HG03457 (cell line): ENCODE measurements around the gene C1orf50.
"Not testable (repeated sequence)": the region's sequence is repeated elsewhere in the genome, so short reads cannot be mapped to it uniquely, and the experiment has no call there.

Source experiments
- ATAC-seq: cut with Tn5 transposase; IDR thresholded peaks from one replicate; pipeline ENCODE4 v1.9.1; 2021; ENCODE audit warnings: moderate number of reproducible peaks; ENCODE audit not compliant: unreplicated experiment

C1orf50 gene

GRCh38 chr1:42766741-42767509 lies at the start of gene C1orf50, which contains the start of gene P3H1:
Gene C1orf50, plus strand, starts transcription at chr1:42767249. Its CDS starts 63 bp downstream, at chr1:42767312.
Gene P3H1, minus strand, starts transcription at chr1:42767028. Its CDS starts 57 bp downstream, at chr1:42766971.
- peak; percentile 84 for ATAC-seq

DNA sequence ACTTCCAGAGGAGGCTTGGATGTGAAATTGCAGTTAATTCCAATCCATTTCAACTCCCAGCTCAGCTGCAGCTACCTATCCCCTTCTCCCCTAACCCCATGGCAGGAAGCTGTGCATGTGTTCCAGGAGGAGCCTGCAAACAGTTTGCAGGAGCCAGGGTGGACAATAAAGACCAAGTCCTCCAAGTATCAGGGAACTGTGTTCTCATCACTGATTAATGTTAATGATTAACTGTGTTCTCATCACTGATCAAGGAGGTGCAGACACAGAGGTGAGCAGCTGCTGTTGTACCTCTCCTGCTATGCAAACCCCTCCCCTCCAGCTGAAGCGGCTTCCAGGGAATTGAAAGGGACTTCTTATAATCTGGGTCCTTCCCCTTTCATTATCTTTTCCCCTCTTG lies 46.2 kb upstream of the C1orf50 start:
- ATAC-seq = no peak

GRCh38 chr1:42721926-42722325 lies 45.1 kb upstream of the C1orf50 start:
- ATAC-seq = no peak

DNA sequence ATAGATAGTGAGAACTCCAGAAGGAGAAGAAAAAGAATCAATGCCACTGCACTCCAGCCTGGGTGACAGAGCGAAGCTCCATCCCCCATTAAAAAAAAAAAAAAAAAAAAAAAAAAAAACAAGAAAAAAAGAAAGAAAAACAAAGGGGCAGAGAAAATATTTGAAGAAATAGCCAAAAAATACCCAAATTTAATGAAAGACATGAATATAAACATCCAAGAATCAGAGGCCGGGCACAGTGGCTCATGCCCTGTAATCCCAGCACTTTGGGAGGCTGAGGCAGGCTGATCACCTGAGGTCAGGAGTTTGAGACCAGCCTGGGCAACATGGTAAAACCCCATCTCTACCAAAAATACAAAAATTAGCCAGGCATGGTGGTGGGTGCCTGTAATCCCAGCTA lies 44.6 kb upstream of the C1orf50 start:
- not testable (repeated sequence) for ATAC-seq

- ATAC-seq = no peak
Observed at GRCh38 chr1:42723511-42723910, 43.5 kb upstream of the C1orf50 start.

DNA sequence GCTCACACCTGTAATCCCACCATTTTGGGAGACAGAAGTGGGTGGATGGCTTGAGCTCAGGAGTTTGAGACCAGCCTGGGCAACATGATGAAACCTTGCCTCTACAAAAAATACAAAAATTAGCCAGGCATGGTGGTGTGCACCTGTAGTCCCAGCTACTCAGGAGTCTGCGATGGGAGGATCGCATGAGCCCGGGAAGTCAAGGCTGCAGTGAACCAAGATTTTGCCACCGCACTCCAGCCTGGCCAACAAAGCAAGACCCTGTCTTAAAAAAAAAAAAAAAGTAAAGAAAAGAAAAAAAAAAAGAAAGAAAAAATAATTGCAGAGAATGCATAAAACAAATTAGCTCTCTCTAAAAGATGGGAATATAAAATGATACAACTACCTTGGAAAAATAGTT lies 41.2 kb upstream of the C1orf50 start:
- ATAC-seq = not testable (repeated sequence)

DNA sequence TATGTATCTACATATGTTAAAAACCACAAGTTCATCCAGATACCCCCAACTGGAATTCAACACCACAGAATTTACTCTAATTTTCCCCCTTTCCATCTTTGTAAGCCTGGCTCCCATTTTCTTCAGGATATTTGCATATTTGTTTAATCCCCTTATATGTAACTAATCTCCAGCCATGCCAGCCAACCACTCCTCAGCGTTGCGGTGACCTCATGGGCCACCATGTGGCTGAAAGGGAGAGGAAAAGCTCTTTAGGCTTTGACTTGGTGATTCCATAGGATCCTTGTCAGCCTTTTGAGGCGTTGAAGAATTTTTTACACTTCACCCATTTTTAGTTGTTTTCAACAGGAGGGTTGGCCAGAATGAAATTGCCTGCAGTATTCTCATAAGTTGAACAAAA lies 37.0 kb upstream of the C1orf50 start:
- no peak for ATAC-seq

DNA sequence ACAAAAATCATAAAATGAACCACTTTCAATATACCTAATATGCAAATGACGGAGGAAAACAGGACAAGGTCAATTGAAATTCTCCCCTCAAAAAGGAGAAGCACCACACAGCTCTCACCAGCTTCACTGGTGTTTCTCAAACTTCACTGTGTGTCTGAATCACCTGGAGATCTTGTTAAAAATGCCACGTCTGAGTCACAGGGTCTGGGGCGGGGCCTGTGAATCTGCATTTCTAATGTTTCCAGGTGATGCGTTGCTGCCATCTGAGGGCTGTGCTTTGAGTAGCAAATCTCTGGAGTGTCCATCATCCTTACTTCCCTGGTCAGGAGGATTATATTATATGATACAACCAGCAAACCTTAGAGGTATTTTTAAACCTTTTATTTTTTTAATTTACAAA lies 36.1 kb upstream of the C1orf50 start:
- no peak for ATAC-seq

- ATAC-seq = no peak
Observed at GRCh38 chr1:42731585-42731984, 35.5 kb upstream of the C1orf50 start.

- ATAC-seq = no peak
Observed at GRCh38 chr1:42732126-42732680, 34.8 kb upstream of the C1orf50 start.

DNA sequence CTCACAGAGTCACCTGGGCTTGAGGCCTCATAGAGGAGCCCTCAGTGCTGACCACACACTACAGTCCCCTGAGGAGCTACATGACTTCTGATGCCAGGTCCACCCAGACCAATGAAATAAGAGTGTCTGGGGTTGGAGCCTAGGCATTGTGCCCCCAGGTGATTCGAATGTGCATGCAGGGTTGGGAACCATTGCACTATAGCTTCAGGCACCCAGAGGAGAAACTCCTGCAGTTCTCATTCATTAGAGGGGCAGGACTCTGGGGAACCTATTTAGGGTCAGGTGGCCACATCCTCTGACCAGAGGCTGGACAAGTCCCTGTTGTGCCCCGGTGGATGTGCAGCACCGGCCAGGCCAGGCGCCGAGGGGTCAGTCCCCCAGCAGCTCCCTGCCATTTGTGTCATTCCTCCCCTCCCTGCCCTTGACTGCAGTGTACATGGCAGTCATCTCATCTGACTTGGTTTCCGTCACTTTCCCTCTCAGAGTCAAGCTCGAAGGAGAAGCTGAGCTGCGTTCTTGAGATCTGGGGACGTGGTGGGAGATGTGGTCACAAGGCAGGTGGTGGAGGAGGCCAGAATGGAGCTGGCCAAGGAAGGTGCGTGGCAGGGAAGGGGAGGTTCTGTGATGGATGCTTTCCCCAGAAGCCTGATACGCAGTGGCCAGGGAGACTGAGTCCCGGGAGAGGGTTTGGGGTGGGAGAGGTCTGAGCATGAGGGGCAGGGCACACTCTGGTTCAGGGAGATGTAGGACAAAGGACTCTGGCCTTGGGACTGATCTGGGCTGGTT lies 33.4 kb upstream of the C1orf50 start:
- no peak for ATAC-seq

DNA sequence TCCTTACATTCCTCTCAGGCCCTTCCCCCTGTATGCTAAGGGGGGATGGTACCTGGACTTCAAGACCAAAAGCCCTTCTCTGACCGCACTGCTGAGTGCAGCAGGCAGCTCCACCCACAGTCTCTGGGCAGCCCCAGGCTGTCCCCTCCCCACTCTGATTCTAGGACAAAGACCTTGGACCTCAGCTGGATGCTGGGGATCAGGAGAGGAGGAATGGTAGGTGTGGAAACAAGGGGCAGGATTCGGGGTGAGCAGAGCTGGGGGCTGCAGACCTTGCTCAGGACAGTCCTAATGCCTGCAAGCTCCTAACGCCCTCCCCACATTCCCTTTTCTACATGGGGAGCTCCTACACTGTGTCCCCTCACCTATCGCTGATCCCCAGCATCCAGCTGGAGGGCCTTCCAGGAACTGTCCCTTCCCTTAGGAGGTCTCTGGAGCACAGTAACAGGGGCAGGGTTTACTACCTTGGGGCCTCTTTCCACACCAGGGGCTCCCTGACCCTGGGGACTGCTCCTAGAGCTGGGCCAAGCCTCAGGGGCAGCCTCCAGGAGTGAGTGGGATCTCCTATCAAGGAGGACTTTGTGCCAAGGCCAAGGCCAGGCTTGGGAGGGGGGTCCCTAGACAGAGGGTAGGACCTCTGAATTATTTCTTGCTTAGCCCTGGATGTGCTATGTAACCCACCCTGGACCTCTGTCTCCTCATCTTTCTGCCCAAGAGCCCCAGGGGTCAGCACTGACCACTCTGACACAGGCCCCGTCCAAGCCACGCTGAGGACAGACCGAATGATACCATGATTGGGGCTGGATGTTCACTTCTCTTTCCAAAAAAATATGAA lies 32.6 kb upstream of the C1orf50 start:
- no peak for ATAC-seq

DNA sequence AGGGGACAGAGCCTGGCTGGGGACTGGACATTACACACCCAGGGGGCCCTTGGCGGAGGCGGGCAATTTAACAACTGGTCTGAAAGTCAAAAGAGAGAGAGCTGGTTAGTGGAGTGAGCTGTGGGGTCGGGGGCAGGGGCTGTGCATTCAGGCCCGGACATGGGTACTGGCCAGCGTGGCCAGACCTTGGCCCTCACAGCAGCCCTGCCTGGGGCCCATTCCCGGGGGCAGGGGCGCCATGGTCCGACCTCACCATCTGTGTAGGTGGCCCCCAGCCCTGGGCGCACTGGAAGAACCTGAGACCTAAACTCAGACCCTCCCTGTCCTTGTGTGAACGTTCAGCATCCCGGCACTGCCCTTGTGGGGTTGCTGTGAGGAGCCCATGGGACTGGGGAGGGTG lies 32.0 kb upstream of the C1orf50 start:
- no peak for ATAC-seq

GRCh38 chr1:42735477-42736105 lies 31.5 kb upstream of the C1orf50 start:
- no peak for ATAC-seq

DNA sequence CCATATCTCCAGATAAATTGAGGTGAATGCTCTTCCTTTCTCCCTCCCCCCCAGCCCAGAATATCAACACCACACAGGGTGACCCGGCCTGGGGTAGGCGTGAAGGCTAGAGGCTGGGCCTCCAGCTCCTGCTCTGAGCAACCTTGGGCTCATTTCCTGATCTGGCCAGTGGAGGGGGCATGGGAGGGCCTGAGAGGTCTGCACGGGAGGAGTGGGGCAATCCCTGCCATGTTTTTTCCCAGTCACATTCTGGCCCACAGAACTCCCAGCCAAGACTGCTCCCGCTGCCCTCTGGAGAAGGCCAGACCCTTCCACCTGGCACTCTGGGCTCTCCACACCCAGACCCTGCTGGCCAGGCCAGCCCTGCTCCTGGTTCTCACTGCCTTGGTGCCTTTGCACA lies 30.9 kb upstream of the C1orf50 start:
- ATAC-seq = no peak

GRCh38 chr1:42736571-42737200 lies 30.4 kb upstream of the C1orf50 start:
- no peak for ATAC-seq

DNA sequence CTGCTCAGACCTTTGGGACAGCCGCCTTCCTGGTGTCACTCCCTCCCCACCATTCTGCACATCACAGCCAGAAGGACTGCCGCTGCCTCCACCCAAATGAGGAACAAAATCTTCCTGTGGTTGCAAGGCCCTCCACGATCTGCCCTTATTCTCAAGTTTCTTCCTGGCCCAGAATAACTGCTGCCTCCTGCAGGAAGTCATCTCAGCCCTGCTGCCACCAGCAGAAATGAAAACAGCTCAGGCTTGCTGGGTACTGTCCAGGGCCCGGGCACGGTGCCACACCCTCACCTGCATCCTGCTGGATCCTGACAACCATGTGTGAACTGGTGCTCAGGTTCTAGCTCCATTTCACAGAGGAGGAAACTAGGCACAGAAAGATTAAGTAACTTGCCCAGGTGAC lies 29.8 kb upstream of the C1orf50 start:
- ATAC-seq = no peak

DNA sequence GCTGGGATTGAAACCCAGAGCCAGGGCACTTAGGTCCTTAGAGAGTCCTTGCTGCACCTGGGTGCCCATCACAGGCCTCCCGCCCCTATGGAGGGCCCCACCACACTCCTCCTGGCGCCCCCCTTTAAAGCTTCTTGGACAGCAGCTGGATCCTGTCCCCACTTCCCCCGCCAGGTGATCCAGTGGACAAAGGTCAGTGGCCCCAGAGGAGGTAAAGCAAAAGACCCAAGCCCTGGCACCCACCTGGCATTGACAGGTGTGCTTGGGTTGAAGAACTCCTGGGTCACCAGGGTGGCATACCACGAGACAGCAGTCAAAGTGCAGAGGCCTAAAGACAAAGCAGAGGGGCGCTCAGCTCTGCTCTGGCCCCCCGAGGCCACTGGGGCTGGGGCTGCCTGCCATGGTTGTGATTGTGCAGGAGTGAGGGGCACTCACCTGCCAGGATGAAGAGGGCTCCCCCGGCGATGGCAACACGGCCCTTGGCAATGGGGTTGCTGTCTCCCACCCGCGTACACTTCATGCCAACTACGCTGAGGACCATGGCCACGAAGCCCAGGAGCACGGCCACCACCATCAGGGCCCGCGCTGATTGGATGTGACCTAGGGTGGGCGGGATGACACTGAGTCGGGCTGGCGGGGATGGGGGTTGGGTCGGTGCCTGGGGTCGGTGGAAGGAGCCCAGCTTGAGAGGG lies 28.9 kb upstream of the C1orf50 start:
- no peak for ATAC-seq

DNA sequence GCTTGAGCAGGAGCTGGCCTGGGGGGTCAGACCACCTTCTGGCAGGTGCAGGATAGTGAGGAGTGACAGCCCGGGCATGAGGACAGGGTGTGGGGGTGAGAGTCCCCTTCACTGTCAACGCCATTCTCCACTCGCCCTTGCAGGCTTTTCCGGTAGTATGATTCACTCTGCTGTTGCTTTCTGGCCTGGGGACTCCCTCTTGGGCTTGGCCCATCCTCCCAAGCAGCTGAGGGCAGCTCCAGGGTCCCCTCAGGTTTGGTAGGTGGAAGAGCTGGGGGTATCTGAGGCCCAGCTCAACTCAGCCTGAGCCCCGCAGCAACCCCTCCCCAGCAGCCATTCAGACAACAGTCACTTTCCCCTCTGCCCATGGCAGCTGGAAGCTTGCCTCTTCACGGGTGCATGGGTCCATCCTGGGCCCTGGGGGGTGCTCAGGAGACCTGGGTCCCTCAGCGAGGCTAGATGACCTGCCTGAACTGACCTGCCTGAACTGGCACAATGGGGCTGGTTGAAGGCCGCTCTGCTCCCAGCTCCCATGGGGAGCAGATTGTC lies 28.3 kb upstream of the C1orf50 start:
- ATAC-seq = no peak
